Activated naive CD8-positive, alpha-beta T cell treated with anti-CD3 and anti-CD28 coated beads for 36 hours (primary cell): ENCODE results near the gene P2RX6. TPM values are rescaled to one million over a fixed set of nuclear protein-coding genes. Genes with fewer than 3 reads are reported as not detected.

Experiments
- DNase-seq: peaks from one replicate; pipeline ENCODE4 v3.0.0; 2021
- H3K27ac Mint-ChIP-seq: one replicate; pipeline ENCODE4 v1.8.0; 2022; ENCODE audit warnings: mild to moderate bottlenecking, moderate library complexity, mixed read lengths
- H3K27me3 Mint-ChIP-seq: one replicate; pipeline ENCODE4 v1.8.0; 2022; ENCODE audit warnings: mild to moderate bottlenecking, mixed read lengths
- H3K36me3 Mint-ChIP-seq: one replicate; pipeline ENCODE4 v1.8.0; 2021; ENCODE audit warnings: mild to moderate bottlenecking, mixed read lengths
- H3K4me1 Mint-ChIP-seq: one replicate; pipeline ENCODE4 v1.8.0; 2021; ENCODE audit warnings: mixed read lengths
- H3K4me3 Mint-ChIP-seq: one replicate; pipeline ENCODE4 v1.8.0; 2022; ENCODE audit warnings: mild to moderate bottlenecking, moderate library complexity, mixed read lengths
- H3K9me3 Mint-ChIP-seq: one replicate; pipeline ENCODE4 v1.8.0; 2022; ENCODE audit warnings: mixed read lengths
- total RNA-seq, 2 experiments: library from RNA; stranded (reverse); gene quantifications; one replicate each; pipeline ENCODE4 v1.2.3, GENCODE V29; 2021

P2RX6 gene
- total RNA-seq, 2 experiments from 2014 or later: 0.14 to 0.43 TPM

GRCh38 chr22:20988573-20989322, 26.2 kb upstream of the P2RX6 start:
- Mint-ChIP-seq H3K27me3 (no peaks in the 10 kb centered on the region), H3K36me3 (no peaks in the 10 kb centered on the region)

DNA sequence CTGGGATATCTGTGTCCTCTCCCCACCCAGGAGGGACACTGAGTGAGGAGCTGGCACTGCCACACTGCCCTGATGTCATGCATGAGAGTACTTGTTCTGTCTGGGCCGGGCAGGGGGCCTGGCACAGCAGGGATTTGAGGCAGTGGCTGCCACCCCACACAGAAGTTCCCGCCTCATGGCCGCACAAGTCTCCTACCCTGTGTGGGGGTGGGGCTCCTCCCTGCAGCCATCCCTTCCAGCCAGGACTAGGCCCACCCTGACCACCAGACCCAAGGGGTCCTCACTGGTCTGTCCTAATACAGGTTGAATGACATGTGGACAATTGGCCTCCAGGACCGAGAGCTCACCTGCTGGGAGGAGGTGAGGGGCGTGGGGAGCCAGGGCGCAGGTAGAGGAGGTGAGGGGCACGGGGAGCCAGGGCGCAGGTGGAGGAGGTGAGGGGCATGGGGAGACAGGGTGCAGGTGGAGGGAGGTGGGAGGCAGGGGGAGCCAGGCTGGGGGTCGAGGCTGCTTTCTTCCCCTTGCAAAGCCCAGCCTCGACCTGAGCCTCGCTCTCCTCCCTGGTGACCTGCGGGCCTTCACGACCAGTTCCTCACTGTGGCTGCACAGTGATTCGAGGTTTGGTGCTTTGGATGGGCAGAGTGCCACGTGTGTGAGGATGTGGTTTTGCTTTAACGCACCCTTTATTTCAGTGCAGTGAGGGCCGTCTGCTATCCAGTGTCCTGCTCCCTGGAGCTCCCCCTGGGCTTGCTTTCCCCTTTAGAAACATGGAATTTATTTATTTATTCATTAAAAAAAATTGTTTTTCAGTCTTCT, 25.4 kb upstream of the P2RX6 start:
- peaks cover 6% of the 10 kb centered on the region for H3K4me1 Mint-ChIP-seq
- DNase-seq: no peak
- no peak overlapping the region for H3K27ac Mint-ChIP-seq
- H3K36me3 Mint-ChIP-seq: no peaks in the 10 kb centered on the region
- H3K9me3 Mint-ChIP-seq: no peaks in the 10 kb centered on the region
- H3K27me3 Mint-ChIP-seq: no peaks in the 10 kb centered on the region
- no peak overlapping the region for H3K4me3 Mint-ChIP-seq

More at GRCh38 chr22:20988573-20989322, 26.2 kb upstream of the P2RX6 start:
- no peak overlapping the region for H3K27ac Mint-ChIP-seq
- H3K4me3 Mint-ChIP-seq: no peak overlapping the region
- no peak for DNase-seq
- H3K4me1 Mint-ChIP-seq: peaks cover 9% of the 10 kb centered on the region
- H3K9me3 Mint-ChIP-seq: no peaks in the 10 kb centered on the region

GRCh38 chr22:20990184-20991180, 24.5 kb upstream of the P2RX6 start:
- no peaks in the 10 kb centered on the region for H3K9me3 Mint-ChIP-seq
- H3K27me3 Mint-ChIP-seq: no peaks in the 10 kb centered on the region
- no peak overlapping the region for H3K4me3 Mint-ChIP-seq
- H3K27ac Mint-ChIP-seq: no peak overlapping the region
- H3K4me1 Mint-ChIP-seq: peaks cover 6% of the 10 kb centered on the region
- H3K36me3 Mint-ChIP-seq: peaks cover 1% of the 10 kb centered on the region
- DNase-seq: no peak

DNA sequence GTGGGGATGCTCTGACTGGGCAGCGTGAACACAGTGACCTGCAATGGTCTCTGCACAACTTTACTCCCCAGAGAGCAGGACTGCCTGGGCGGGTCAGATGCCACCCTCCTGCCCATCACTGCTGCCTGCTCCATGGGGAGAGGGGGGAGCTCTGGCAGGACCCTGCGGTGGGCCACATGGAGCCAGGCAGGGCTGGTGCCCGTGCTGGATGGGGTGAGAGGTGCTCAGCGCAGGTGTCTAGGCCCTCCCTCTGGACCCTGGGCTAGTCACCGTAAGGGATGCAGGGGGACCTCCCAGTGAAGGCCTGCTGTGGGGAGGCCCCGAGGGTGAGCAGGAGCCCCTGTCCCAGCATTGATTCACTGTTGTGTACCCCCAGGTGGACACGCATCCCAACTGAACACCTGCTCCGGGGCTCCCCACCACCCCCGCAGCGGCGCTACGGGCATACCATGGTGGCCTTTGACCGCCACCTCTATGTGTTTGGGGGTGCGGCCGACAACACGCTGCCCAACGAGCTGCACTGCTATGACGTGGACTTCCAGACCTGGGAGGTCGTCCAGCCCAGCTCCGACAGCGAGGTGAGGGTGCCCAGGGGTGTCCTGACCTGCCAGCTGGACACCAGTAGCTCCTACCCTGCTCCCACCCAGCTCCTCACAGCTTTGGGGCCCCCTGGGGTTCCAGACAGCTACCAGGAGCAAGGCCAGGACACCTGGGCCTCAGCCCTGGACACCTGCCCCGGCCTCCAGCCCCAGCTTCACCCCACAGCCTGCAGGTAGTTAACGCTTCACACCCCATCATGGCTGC, 23.5 kb upstream of the P2RX6 start:
- Mint-ChIP-seq H3K4me1 (peaks cover 6% of the 10 kb centered on the region), H3K27ac (no peak overlapping the region)

GRCh38 chr22:20992056-20992442, 22.9 kb upstream of the P2RX6 start:
- H3K9me3 Mint-ChIP-seq: no peaks in the 10 kb centered on the region
- DNase-seq: no peak
- H3K27me3 Mint-ChIP-seq: no peaks in the 10 kb centered on the region
- peaks cover 1% of the 10 kb centered on the region for H3K36me3 Mint-ChIP-seq
- H3K27ac Mint-ChIP-seq: no peak overlapping the region
- H3K4me1 Mint-ChIP-seq: peaks cover 6% of the 10 kb centered on the region
- H3K4me3 Mint-ChIP-seq: no peak overlapping the region

More for the DNA sequence above, 23.5 kb upstream of the P2RX6 start:
- H3K36me3 Mint-ChIP-seq: peaks cover 1% of the 10 kb centered on the region
- no peak for DNase-seq
- no peak overlapping the region for H3K4me3 Mint-ChIP-seq
- no peaks in the 10 kb centered on the region for H3K9me3 Mint-ChIP-seq
- no peaks in the 10 kb centered on the region for H3K27me3 Mint-ChIP-seq

DNA sequence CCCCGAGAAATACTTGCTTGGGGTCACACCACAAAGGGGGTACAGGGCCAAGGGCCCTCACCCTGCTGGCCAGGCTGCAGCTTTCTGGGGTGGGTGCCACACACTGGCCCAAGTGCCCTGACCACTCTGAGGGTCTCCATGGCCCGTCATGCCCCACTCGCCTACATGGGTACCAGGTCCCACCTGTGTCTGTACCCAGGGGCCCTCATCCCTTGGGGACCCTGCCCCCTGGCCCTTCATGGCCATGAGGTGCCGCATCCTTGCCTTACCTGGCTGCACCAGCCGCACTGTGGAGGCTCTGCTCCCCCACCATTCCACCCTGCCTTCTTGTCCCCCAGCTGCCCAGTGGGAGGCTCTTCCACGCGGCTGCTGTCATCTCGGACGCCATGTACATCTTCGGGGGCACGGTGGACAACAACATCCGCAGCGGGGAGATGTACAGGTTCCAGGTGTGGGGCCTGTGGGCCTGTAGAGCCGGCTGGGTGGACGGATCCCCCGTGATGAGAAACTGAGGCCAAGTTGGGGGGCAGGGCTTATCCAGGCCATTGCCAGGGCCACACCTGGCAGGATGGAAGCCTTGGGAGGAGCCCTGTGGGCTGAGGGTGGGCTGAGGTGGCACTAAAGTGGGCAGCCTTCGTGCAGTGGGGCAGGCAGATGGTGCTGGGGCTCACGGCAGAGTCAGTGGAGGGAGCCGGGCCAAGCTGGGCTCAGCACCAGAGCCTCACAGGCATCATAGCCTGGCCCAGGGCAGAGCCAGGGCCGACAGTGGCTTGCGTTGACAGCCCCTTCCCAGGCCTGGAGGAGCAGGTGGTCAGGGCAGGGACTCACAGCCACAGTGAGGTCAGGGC, 22.3 kb upstream of the P2RX6 start:
- no peaks in the 10 kb centered on the region for H3K9me3 Mint-ChIP-seq
- no peak overlapping the region for H3K4me3 Mint-ChIP-seq
- H3K4me1 Mint-ChIP-seq: peaks cover 6% of the 10 kb centered on the region
- no peak overlapping the region for H3K27ac Mint-ChIP-seq
- peaks cover 1% of the 10 kb centered on the region for H3K36me3 Mint-ChIP-seq
- DNase-seq: no peak
- H3K27me3 Mint-ChIP-seq: no peaks in the 10 kb centered on the region

GRCh38 chr22:20993304-20994127, 21.4 kb upstream of the P2RX6 start:
- H3K36me3 Mint-ChIP-seq: peaks cover 1% of the 10 kb centered on the region
- H3K27ac Mint-ChIP-seq: no peak overlapping the region
- H3K27me3 Mint-ChIP-seq: no peaks in the 10 kb centered on the region
- H3K9me3 Mint-ChIP-seq: no peaks in the 10 kb centered on the region
- DNase-seq: no peak
- H3K4me3 Mint-ChIP-seq: no peak overlapping the region
- H3K4me1 Mint-ChIP-seq: peaks cover 9% of the 10 kb centered on the region

DNA sequence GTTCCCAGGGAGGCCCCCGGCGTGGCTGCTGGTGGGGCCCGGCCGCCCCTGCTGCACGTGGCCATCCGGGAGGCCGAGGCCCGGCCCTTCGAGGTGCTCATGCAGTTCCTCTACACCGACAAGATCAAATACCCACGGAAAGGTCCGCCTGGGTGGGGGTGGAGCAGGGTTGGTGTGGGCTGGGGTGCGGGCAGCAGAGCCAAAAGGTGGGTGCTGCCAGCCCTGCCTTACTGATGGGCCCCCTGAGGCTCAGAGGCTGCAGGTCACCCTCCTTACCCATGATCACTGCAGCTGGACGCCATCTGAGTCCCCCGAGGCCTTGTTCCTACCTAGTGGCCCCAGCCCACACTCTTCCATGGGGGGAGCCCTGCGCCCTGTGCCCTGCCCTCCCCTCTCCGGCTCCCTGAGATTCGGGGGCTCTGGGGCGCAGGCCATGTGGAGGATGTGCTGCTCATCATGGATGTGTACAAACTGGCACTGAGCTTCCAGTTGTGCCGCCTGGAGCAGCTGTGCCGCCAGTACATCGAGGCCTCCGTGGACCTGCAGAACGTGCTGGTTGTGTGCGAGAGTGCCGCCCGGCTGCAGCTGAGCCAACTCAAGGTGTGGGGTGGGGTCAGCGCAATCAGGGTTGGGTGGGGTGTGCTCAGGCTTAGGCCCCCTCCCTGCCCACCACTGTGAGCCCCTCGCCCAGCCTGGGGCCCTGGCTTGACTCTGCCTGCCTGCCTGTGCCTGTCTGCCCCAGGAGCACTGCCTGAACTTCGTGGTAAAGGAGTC, 20.6 kb upstream of the P2RX6 start:
- peaks cover 10% of the 10 kb centered on the region for H3K4me1 Mint-ChIP-seq
- no peaks in the 10 kb centered on the region for H3K27me3 Mint-ChIP-seq
- no peak for DNase-seq
- H3K36me3 Mint-ChIP-seq: peaks cover 3% of the 10 kb centered on the region
- no peaks in the 10 kb centered on the region for H3K9me3 Mint-ChIP-seq
- no peak overlapping the region for H3K27ac Mint-ChIP-seq
- no peak overlapping the region for H3K4me3 Mint-ChIP-seq

GRCh38 chr22:20994902-20995241, 20.1 kb upstream of the P2RX6 start:
- Mint-ChIP-seq H3K9me3 (no peaks in the 10 kb centered on the region), H3K27ac (no peak overlapping the region), H3K4me1 (peaks cover 6% of the 10 kb centered on the region), H3K36me3 (peaks cover 3% of the 10 kb centered on the region), H3K27me3 (no peaks in the 10 kb centered on the region), H3K4me3 (no peak overlapping the region)
- no peak for DNase-seq

GRCh38 chr22:20995329-20996030, 19.5 kb upstream of the P2RX6 start:
- Mint-ChIP-seq H3K27me3 (no peaks in the 10 kb centered on the region), H3K4me1 (peaks cover 9% of the 10 kb centered on the region), H3K27ac (no peak overlapping the region), H3K4me3 (no peak overlapping the region), H3K9me3 (no peaks in the 10 kb centered on the region), H3K36me3 (peaks cover 6% of the 10 kb centered on the region)
- DNase-seq: no peak

GRCh38 chr22:20996031-20996410, 18.9 kb upstream of the P2RX6 start:
- no peak overlapping the region for H3K27ac Mint-ChIP-seq

More at GRCh38 chr22:20996031-20996410, 18.9 kb upstream of the P2RX6 start:
- Mint-ChIP-seq H3K4me3 (no peak overlapping the region), H3K9me3 (no peaks in the 10 kb centered on the region), H3K4me1 (peaks cover 9% of the 10 kb centered on the region), H3K27me3 (no peaks in the 10 kb centered on the region), H3K36me3 (peaks cover 6% of the 10 kb centered on the region)
- DNase-seq: no peak
